Middle frontal gyrus (tissue), 1 donor: ENCODE results near the gene PIANP.

Source experiments
- DNase-seq: peaks from one replicate; pipeline ENCODE4 v3.0.0-alpha.2; 2015; ENCODE audit warnings: low spot score; ENCODE audit errors: extremely low spot score

Gene PIANP

GRCh38 chr12:6703631-6704030 is 3.0 kb upstream of the PIANP start:
- no peak for DNase-seq

GRCh38 chr12:6701078-6701768 is 608 bp upstream of the PIANP start:
- DNase-seq = no peak

DNA sequence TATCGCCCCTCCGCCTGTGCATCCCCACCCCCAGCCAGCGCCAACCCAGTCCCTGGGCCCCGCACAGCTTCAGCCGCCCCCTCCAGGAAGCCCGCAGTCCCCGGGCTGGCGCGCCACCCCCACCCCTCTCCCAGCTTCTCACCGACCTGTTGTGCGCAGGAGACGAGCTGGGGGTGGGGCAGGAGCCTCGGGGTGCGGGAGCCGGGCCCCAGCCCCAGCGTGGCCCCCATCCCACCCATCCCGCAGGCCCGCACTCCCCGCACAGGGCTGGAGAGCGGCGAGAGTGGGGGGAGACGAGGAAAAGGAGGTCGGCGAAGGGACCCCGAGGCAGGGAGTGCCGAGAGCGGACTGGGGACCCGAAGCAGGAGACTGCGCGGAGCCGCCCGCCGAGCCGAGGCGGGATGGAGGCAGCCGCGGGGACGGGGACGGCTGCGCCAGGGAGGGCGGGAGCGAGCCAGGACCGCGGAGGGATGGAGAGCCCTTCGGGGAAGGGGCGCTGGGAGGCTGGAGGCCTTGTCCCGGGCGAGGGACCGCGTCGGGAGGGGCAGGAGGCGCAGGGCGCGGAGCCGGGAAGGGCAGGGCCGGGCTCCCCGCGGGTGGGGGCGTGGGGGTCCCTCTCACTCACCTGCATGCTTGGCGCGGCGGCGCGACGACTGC is 498 bp downstream of the PIANP start:
- no peak for DNase-seq

GRCh38 chr12:6699259-6699988 is 1.2 kb downstream of the PIANP start:
- DNase-seq = no peak

DNA sequence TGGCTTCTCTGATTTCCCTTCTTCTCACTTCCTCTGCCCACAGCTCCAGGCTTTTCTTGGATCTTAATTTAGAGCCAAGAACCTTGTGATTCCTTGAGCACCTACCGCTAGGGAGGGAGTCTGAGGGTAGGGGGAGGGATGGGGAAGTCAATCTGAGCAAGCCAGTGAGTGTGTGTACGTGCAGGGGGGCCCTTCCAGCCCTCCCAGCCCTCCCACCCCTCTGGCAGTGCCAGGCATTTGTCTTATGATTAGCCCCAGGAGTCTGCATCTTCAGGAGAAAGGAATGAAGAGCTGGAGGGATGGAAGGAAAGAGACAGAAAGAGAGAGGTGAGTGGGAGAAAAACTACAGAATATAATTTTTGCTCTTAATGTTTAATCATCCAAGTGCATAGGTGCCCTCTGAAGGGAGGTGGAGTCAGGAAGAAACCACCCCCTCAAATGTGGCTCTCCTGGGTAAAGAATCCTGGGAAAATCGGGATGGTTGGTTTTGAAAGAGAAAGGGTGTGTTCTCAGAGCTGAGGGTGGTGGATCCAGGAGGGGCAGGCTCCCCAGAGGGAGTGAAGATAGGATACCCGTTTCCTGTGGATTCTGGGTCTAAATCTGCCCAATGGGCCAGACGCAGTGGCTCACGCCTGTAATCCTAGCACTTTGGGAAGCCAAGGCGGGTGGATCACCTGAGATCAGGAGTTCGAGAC is 2.1 kb downstream of the PIANP start:
- DNase-seq = no peak

GRCh38 chr12:6697584-6698351 is 2.8 kb downstream of the PIANP start:
- DNase-seq = no peak

DNA sequence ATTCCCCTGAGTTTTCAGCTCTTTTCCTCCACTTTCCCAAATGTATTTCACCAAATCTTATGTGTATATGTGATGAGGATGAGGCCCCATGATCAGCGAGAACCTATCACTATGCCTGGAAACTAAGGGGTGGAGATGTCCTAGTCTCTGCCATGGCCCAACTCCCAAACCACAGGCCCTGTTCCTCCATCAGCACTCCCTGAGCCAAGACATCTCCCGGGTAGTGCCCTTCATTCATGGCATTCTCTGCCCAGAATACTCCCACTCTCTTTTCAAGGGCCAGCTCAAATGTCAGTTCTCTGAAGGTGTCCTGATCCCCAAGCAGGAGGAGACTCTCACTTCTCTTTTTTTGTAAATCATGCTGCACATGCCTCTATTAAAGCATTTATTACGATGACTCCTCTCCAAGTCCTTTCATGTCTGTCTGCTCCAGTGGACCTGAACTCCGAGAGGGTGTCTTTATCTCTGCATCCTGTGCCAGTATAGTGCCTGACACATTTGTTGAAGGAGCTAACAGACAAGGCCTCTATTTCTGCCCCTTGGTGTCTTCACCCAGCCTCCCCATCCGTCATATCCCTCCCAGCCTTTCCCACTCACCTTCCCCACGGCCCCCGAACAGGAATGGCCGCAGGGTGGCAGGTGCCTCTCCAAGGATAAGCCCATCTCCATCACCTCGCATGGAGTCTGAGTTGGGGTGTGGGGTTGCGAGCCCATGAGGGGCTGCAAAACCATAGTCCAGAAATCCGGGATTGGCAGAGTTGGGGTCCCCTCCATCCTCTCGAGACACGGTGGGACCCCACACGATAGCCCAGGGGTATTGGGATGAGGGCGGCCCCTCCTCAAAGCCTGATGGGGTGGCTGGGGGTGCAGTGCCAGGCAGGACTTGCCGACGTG is 3.7 kb downstream of the PIANP start:
- DNase-seq = no peak

DNA sequence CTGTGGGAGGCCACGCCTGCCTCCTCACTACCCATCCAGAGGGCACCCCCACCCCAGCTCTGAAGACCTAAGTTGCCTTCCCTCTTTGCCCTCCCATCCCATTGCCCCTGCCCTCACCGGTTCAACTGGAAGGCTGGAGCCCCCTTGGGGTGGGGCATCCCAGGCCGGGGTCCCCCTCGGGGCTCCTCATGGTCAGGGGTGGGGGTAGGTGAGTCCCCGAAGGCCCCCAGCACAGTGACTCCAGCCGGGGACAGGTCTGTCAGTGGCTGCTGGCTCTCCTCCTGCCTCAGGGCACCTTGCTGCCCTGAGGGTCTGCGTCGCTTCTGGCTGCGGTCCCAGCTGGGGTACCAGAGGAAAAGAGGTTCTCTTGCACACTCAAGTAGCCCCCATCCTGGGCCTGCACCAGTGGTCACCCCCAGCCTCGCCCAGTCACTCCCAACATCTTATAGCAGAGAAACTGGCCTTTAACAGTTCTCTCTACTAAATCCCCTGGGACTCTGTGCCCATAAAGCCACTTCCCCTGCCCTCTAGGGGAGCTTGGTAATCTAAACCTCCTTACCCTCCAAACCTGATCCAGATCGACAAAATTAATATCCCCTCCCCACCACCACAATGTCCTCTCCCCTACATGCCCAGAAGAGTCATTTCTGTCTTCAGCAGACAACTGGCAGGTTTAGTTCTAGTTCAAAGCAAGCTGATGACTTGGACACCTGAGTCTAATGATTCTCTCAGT is 5.1 kb downstream of the PIANP start:
- no peak for DNase-seq

GRCh38 chr12:6694701-6695100 is 5.9 kb downstream of the PIANP start:
- DNase-seq = no peak

GRCh38 chr12:6693832-6694355 is 6.7 kb downstream of the PIANP start:
- no peak for DNase-seq

GRCh38 chr12:6692888-6693287 is 7.7 kb downstream of the PIANP start:
- DNase-seq = no peak

- DNase-seq = no peak
Observed at GRCh38 chr12:6691473-6691872, 9.1 kb downstream of the PIANP start.

DNA sequence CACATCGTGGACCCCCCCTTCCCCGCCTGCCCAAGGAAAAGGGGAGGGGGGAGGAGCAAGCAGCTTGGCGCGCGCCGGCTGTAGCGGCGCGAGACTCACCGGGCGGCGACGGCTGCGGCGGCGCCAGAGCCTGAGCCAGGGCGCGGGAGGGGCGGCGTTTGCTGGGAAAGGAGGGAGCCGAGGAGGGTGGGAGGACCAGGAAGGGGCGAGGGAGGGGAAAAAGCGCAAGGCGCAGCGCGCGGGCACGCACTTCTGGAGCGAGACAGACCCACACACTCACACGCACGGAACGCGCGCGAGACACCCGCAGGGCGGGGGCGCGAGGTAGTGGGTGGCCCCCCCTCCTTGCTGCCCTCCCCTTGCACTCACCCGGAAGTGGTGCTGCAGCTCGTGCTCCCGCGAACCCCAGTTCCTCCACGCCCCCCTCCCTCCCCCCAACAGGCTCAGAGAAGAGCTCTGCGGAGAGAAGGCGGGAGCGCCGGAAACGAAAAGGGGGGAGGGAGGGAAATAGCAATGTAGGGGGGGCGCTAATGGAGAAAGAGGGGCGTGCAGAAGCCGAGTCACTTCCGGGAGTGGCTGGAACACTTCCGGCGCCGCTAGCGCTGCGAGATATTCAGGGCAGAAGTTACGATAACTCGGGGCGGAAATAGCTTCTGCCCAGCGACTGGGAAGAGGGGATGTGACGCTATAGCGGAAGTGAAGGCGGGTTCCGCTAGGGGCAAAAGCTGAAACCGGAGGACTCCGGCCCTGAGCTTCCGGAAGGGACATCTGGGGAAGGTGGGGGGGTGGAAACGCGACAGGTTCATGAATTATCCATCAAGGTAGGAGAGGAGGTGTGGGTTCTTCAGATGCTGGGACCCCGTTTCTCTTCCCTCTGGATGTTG is 11.4 kb downstream of the PIANP start, which contains the start of gene ZNF384:
TSS of gene ZNF384 (minus strand) at position 377 of the 884 bp plus-strand sequence. CDS start 9,855 bp downstream, outside the sequence.
- peak; percentile 100 for DNase-seq

- DNase-seq = no peak
Observed at GRCh38 chr12:6688543-6688998, 12.0 kb downstream of the PIANP start.

DNA sequence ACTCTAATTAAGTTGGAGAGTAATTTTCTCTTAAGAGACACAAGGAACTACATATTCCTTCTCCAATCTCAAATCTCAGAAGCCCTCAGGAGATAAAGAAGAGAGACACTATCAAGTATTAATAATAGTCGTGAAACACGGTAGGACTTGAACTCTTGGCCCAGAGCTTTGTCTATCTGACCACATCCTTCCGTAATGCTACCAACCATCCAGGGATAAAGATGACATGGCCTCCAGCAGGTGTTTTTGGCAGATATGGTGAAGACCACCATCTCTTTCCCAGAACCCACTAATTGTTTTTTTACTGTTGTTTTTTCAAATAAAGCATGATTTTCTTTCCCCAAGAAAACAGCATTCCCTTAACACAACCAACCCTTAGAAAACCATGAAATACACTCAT is 14.8 kb downstream of the PIANP start:
- DNase-seq = no peak

DNA sequence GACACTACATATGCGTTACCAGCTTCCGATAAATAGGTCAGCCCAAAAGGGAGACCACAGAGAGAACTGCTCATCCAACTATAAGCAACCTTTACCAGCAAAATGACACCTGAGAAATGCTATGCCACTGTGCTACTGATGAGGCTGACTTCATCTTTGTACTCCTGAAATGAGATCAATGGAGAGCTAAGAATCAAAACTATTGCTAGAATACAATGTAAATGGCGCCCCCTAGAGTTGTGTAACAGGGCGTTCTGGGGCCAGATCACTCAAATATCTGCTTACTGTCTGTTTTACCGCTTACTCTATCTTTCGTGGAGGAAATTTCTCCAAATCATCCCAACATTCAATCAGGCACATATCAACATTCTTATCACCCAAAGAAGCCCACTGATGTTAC is 16.0 kb downstream of the PIANP start:
- no peak for DNase-seq

GRCh38 chr12:6676962-6677361 is 23.7 kb downstream of the PIANP start:
- no peak for DNase-seq

- DNase-seq = no peak
Observed at GRCh38 chr12:6672143-6672542, 28.5 kb downstream of the PIANP start.
